ENCODE results near the gene TOR4A.

GRCh38 chr9:137303151-137303892, 25.8 kb downstream of the TOR4A start:
- TF ChIP-seq CTCF (IDR thresholded peaks at IDR 0.05) (no peak), POLR2AphosphoS5 (IDR thresholded peaks at IDR 0.05) (no peak), EP300 (IDR thresholded peaks at IDR 0.05) (no peak)
